ENCODE data around the gene MUC20. TPM values are rescaled to one million over a fixed set of nuclear protein-coding genes. Genes with fewer than 3 reads are reported as not detected.
"Not testable (repeated sequence)": the region's sequence is repeated elsewhere in the genome, so short reads cannot be mapped to it uniquely, and the experiment has no call there.

MUC20 gene
- total and polyA plus RNA-seq, 11 donors: 0.21 to 8.4 (median 3.2) TPM

DNA sequence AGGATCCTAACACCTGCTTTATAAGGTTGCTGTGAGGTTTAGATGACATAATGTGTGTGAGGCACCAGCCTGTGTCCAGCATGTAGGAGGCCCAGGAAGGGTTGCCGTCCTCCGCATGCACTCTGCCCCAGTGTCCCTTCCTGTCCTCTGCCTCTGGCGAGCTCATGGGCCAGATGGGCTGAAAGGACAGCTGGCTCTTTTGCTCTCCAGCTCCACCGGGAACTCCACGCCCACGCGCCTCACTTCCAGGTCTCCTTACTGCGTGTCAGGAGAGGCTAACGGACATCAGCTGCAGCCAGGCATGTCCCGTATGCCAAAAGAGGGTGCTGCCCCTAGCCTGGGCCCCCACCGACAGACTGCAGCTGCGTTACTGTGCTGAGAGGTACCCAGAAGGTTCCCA, 12.2 kb downstream of the MUC20 start:
- ATAC-seq (peak in 2 of 4 donors; percentile 24 to 36), DNase-seq (peak in 1 of 5 donors; percentile 60)
- H3K4me1 ChIP-seq: peaks cover 0 to 4% (median 0%) of the 10 kb centered on the region in 12 donors
- intact Hi-C loops (cut with DNase I): no loop called here
- H3K4me3 ChIP-seq: no peak overlapping the region
- H3K9me3 ChIP-seq: no peaks in the 10 kb centered on the region
- no peak overlapping the region for H3K27ac ChIP-seq
- H3K36me3 ChIP-seq: peaks cover 0 to 72% (median 0%) of the 10 kb centered on the region in 9 donors
- WGBS, 4 donors: 52 to 74% (median 65%) methylated on average over 11 to 12 of the region's 12 CpGs
- TF ChIP-seq POLR2A (IDR thresholded peaks at IDR 0.05): no peak
- TF ChIP-seq, protein P1, sequence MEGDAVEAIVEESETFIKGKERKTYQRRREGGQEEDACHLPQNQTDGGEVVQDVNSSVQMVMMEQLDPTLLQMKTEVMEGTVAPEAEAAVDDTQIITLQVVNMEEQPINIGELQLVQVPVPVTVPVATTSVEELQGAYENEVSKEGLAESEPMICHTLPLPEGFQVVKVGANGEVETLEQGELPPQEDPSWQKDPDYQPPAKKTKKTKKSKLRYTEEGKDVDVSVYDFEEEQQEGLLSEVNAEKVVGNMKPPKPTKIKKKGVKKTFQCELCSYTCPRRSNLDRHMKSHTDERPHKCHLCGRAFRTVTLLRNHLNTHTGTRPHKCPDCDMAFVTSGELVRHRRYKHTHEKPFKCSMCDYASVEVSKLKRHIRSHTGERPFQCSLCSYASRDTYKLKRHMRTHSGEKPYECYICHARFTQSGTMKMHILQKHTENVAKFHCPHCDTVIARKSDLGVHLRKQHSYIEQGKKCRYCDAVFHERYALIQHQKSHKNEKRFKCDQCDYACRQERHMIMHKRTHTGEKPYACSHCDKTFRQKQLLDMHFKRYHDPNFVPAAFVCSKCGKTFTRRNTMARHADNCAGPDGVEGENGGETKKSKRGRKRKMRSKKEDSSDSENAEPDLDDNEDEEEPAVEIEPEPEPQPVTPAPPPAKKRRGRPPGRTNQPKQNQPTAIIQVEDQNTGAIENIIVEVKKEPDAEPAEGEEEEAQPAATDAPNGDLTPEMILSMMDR (IDR thresholded peaks at IDR 0.05): no peak
- H3K27me3 ChIP-seq: peaks cover 0 to 6% (median 0%) of the 10 kb centered on the region in 9 donors

DNA sequence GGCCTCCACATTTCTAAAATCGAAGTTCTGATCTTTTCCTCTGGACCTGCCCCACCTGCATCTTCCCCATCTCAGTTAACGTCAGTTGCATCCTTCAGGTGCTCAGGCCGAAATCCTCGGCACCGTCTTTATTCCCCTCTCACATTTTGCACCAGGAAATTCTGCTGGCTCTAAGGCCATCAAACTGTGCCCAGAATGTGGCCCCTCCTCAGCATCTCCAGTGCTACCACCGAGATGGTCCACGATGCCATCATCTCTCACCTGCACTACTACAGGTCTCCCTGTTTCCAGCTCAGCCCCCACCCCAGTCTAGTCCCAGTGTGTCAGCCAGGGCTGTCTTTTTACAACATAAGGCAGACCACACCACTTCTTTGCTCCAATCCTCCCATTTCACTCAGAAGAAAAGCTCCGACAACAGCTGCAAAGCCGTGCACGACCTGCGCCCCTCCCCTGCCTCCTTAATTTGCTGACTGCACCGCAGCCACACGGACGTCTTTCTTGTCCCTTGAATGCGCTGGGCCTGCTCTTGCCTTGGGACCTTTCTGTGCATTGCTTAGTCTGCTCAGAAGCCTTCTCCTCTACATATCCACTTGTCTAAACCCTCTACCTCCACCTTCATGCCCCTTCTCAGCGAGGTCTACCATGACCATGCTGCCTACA, 14.4 kb downstream of the MUC20 start:
- DNase-seq (peak in 1 of 5 donors; percentile 41), ATAC-seq (no peak)
- intact Hi-C loops (cut with DNase I): no loop called here
- no peak overlapping the region for H3K4me3 ChIP-seq
- H3K27ac ChIP-seq: no peak overlapping the region
- no peaks in the 10 kb centered on the region for H3K9me3 ChIP-seq
- H3K27me3 ChIP-seq: peaks cover 0 to 6% (median 0%) of the 10 kb centered on the region in 9 donors
- H3K4me1 ChIP-seq: peaks cover 0 to 4% (median 0%) of the 10 kb centered on the region in 12 donors
- TF ChIP-seq, protein P1 (IDR thresholded peaks at IDR 0.05): no peak
- no peak for TF ChIP-seq POLR2A (IDR thresholded peaks at IDR 0.05)
- WGBS, 4 donors: 78 to 93% (median 80%) methylated on average over 16 of the region's 16 CpGs
- peaks cover 0 to 63% (median 0%) of the 10 kb centered on the region in 9 donors for H3K36me3 ChIP-seq

DNA sequence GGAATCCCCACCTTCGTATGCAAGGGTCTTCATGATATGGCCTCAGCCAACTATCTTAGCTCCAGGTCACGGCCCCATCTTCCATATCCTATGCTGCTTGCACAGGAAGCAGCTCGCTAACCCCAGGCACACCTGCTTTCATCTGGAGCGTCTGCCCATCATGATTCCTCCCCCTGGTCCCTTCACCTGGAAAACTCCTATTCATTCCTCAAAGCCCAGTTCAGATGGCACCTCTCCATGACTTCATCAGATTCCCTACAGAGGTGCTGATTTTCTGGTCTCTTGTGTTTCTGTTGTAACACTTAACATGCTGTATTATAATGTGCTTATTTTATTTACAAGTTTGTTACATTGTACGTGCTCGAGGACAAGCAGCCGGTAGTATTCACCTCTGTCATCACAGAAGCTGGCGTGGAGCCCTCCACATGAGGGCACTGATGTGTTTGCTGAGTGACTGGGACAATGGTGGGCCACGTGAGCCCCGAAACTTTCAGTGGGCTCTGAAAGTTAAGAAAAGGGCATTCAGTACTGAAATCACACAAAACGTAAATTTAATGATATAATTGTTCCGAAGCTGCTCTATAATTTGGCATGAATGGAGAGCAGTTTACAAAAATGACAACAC, 16.2 kb downstream of the MUC20 start:
- peaks cover 0 to 46% (median 0%) of the 10 kb centered on the region in 9 donors for H3K36me3 ChIP-seq
- no peak overlapping the region for H3K4me3 ChIP-seq
- ATAC-seq: no peak
- peaks cover 0 to 6% (median 0%) of the 10 kb centered on the region in 9 donors for H3K27me3 ChIP-seq
- no peaks in the 10 kb centered on the region for H3K9me3 ChIP-seq
- H3K4me1 ChIP-seq: peaks cover 0 to 4% (median 0%) of the 10 kb centered on the region in 12 donors
- intact Hi-C loops (cut with DNase I): no loop called here
- 81 to 94% (median 91%) methylated on average over 12 of the region's 12 CpGs for WGBS, 4 donors
- H3K27ac ChIP-seq: no peak overlapping the region
- peak in 1 of 5 donors; percentile 10 for DNase-seq
- no peak for TF ChIP-seq POLR2A (IDR thresholded peaks at IDR 0.05)
- TF ChIP-seq, protein P1 (IDR thresholded peaks at IDR 0.05): no peak

DNA sequence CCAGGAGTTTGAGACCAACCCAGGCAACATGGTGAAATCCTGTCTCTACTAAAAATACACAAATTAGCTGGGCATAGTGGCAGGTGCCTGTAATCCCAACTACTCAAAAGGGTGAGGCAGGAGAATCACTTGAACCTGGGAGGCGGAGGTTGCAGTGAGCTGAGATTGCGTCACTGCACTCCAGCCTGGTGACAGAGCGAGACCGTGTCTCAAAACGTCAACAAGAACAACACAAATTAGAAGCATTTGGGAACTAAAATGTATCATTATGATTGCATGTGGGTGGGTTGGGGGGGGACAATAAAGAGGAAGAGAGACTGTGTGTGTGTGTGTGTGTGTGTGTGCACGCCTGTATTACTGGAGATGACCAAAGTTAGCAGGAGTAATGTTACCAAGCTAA, 17.0 kb downstream of the MUC20 start:
- intact Hi-C loops (cut with DNase I); H3K4me3 ChIP-seq; H3K4me1 ChIP-seq; H3K27ac ChIP-seq; H3K27me3 ChIP-seq; ATAC-seq; H3K9me3 ChIP-seq: not testable (repeated sequence)
- peak in 1 of 5 donors; percentile 10 for DNase-seq
- peaks cover 0 to 40% (median 0%) of the 10 kb centered on the region in 9 donors for H3K36me3 ChIP-seq
- 79 to 92% (median 87%) methylated on average over 6 of the region's 6 CpGs for WGBS, 4 donors
